Body of pancreas (tissue), 4 donors: ENCODE measurements around the gene GPR31.

Experiments
- POLR2A ChIP-seq, 3 donors: fragments of 450-650 bp; IDR thresholded peaks; one replicate each; pipeline ENCODE4 v1.6.1; 2016; ENCODE audit warnings: antibody characterized with exemption in 3 of 3, mild to moderate bottlenecking in 2 of 3
- TF ChIP-seq, protein P1 (sequence below), 7 experiments: fragments of 450-650 bp in 4 of 7; fragments of 200-600 bp in 3 of 7; sonication (generic) in 3 of 7; IDR thresholded peaks; one replicate each; pipeline ENCODE4 v1.5.1; 2016 to 2019; ENCODE audit warnings: antibody characterized with exemption in 7 of 7

DNA sequence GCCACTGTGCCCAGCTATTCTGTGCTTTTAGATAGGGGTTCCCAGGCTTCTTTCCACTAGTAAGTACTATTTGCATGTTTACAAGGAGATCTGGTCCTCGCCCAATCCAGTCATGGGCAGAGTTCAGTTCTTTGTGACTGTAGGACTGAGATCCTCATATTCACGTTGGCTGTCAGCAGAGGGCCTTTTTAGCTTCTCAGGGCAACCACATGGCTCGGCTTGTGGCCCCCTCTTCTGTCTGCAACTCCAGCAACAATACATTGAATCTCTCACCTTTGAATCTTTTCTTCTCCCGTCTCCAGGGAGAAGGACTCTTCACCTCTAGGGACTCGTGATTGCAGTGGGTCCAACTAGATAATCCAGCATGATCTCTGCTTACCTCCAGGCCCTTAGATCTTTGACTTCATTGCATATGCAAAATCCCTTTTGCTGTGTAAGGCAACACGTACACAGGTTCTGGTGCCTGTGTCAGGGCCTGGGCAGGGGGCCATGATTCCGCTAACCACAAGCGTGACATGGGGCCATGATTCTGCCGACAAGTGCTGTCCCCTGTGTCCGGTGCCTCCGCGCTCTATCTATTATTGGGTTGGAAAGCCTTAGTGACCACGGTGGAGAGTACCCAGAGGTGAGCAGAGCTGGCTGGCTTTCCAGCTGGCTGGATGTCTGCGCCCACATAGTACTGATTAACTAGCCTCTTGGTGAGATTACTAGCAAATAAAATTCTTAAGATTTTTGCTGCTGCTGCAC lies 29.8 kb downstream of the GPR31 start:
- TF ChIP-seq, protein P1, sequence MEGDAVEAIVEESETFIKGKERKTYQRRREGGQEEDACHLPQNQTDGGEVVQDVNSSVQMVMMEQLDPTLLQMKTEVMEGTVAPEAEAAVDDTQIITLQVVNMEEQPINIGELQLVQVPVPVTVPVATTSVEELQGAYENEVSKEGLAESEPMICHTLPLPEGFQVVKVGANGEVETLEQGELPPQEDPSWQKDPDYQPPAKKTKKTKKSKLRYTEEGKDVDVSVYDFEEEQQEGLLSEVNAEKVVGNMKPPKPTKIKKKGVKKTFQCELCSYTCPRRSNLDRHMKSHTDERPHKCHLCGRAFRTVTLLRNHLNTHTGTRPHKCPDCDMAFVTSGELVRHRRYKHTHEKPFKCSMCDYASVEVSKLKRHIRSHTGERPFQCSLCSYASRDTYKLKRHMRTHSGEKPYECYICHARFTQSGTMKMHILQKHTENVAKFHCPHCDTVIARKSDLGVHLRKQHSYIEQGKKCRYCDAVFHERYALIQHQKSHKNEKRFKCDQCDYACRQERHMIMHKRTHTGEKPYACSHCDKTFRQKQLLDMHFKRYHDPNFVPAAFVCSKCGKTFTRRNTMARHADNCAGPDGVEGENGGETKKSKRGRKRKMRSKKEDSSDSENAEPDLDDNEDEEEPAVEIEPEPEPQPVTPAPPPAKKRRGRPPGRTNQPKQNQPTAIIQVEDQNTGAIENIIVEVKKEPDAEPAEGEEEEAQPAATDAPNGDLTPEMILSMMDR (IDR thresholded peaks at IDR 0.05) = no peak
- no peak for TF ChIP-seq POLR2A (IDR thresholded peaks at IDR 0.05)
